Measurements from ENCODE around the gene TRPM3. TPM values are rescaled to one million over a fixed set of nuclear protein-coding genes. Genes with fewer than 3 reads are reported as not detected.

The TRPM3 gene
- total RNA-seq, 3 donors from 2014 or later (not counting 1 experiment from before 2014, with no cell fraction given): not detected

DNA sequence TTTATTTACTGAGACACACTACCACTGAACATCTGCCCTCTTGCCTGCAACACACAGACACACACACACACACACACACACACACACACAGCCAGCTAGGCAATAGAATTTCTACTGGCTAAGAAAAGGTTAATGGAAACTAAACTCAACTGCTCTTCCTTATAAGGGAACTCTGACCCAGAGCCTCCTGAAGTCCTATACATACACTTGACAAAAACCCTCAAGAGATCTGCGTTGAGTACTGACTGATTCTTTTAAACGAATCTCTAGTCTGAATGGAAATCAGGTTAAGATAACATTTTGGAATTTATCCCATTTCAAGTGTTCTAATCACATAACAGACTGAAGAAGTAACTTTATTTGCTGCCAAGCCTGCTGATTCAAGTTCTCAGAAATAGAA lies 25.9 kb upstream of the TRPM3 start:
- no peak overlapping the region for H3K27ac ChIP-seq (ENCODE audit: low read length)
- DNase-seq (no peak), ATAC-seq (no peak)
- intact Hi-C loops (cut with micrococcal nuclease): no loop called here
- 77% methylated on average over 2 of the region's 2 CpGs for WGBS (ENCODE audit: insufficient coverage)
- Mint-ChIP-seq H3K36me3 (no peaks in the 10 kb centered on the region), H3K27ac (no peak overlapping the region), H3K4me3 (no peak overlapping the region), H3K4me1 (peaks cover 0 to 4% of the 10 kb centered on the region in 2 donors), H3K9me3 (peaks cover 6 to 12% of the 10 kb centered on the region in 2 donors), H3K27me3 (ENCODE audit: low read depth in 2 of 2) (no peaks in the 10 kb centered on the region)
- no peaks in the 10 kb centered on the region for H3K27me3 ChIP-seq (ENCODE audit: control insufficient read depth, insufficient read depth, low read length)
- no peaks in the 10 kb centered on the region for H3K4me1 ChIP-seq (ENCODE audit: control insufficient read depth, insufficient read depth, low read length)
- TF ChIP-seq, protein P1, sequence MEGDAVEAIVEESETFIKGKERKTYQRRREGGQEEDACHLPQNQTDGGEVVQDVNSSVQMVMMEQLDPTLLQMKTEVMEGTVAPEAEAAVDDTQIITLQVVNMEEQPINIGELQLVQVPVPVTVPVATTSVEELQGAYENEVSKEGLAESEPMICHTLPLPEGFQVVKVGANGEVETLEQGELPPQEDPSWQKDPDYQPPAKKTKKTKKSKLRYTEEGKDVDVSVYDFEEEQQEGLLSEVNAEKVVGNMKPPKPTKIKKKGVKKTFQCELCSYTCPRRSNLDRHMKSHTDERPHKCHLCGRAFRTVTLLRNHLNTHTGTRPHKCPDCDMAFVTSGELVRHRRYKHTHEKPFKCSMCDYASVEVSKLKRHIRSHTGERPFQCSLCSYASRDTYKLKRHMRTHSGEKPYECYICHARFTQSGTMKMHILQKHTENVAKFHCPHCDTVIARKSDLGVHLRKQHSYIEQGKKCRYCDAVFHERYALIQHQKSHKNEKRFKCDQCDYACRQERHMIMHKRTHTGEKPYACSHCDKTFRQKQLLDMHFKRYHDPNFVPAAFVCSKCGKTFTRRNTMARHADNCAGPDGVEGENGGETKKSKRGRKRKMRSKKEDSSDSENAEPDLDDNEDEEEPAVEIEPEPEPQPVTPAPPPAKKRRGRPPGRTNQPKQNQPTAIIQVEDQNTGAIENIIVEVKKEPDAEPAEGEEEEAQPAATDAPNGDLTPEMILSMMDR (IDR thresholded peaks at IDR 0.05): no peak
- H3K4me3 ChIP-seq (ENCODE audit: low read length): no peak overlapping the region
- H3K36me3 ChIP-seq (ENCODE audit: control insufficient read depth, insufficient read depth, low read length): no peaks in the 10 kb centered on the region
- no peaks in the 10 kb centered on the region for H3K9me3 ChIP-seq (ENCODE audit: control insufficient read depth, insufficient read depth, low read length)

DNA sequence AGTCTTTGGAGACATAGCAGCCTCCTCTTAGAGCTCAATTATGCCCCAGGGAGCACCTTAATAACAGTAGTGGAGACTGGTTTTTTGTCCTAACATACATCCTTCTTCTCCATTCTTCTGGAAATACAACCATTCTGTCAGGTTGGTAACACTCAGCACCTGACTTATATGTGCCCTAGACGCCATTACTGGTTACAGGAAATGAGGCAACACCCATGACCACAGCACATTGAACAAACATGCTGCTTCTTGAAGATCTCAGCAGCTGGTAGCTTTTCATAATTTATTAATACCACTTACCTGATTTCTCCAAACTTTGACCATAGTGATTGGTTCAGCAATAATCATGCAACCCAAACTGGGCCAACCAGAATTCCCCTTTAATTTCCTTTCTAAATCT lies 25.1 kb upstream of the TRPM3 start:
- Histone ChIP-seq H3K4me1 (ENCODE audit: control insufficient read depth, insufficient read depth, low read length) (no peaks in the 10 kb centered on the region), H3K4me3 (ENCODE audit: low read length) (no peak overlapping the region), H3K36me3 (ENCODE audit: control insufficient read depth, insufficient read depth, low read length) (no peaks in the 10 kb centered on the region), H3K27me3 (ENCODE audit: control insufficient read depth, insufficient read depth, low read length) (no peaks in the 10 kb centered on the region), H3K27ac (ENCODE audit: low read length) (no peak overlapping the region), H3K9me3 (ENCODE audit: control insufficient read depth, insufficient read depth, low read length) (no peaks in the 10 kb centered on the region)
- H3K4me1 Mint-ChIP-seq: peaks cover 0 to 4% of the 10 kb centered on the region in 2 donors
- intact Hi-C loops (cut with micrococcal nuclease): no loop called here
- H3K27ac Mint-ChIP-seq: no peak overlapping the region
- WGBS (ENCODE audit: insufficient coverage): 4% methylated on average over 1 of the region's 1 CpG
- ATAC-seq (no peak), DNase-seq (no peak)
- H3K36me3 Mint-ChIP-seq: no peaks in the 10 kb centered on the region
- H3K9me3 Mint-ChIP-seq: peaks cover 6 to 12% of the 10 kb centered on the region in 2 donors
- TF ChIP-seq, protein P1 (IDR thresholded peaks at IDR 0.05): no peak
- H3K27me3 Mint-ChIP-seq (ENCODE audit: low read depth in 2 of 2): no peaks in the 10 kb centered on the region
- H3K4me3 Mint-ChIP-seq: no peak overlapping the region

DNA sequence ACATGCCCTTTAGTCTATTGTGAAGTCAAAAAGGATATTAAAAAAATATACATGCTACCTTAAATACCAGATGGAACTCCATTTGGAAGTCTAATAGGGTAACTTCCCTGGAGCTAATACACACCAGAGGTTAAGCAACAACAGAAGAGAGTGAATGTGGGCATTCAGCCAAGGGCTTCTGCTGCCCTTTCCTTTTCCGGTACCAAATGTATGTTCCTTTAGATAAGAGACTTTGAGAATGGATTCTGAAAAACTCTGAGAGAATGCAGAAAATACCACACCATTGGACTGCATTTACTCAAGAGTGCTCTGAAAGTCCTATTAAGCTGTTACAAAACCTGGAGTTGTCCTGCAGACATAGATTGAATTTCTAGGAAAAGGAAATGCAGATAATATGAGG lies 23.8 kb upstream of the TRPM3 start:
- no peaks in the 10 kb centered on the region for H3K4me1 ChIP-seq (ENCODE audit: control insufficient read depth, insufficient read depth, low read length)
- H3K27me3 Mint-ChIP-seq (ENCODE audit: low read depth in 2 of 2): no peaks in the 10 kb centered on the region
- no peaks in the 10 kb centered on the region for H3K36me3 Mint-ChIP-seq
- DNase-seq: no peak
- H3K4me3 ChIP-seq (ENCODE audit: low read length): no peak overlapping the region
- H3K4me3 Mint-ChIP-seq: no peak overlapping the region
- no peak for ATAC-seq
- no peaks in the 10 kb centered on the region for H3K9me3 ChIP-seq (ENCODE audit: control insufficient read depth, insufficient read depth, low read length)
- H3K27ac Mint-ChIP-seq: no peak overlapping the region
- no peak overlapping the region for H3K27ac ChIP-seq (ENCODE audit: low read length)
- no peaks in the 10 kb centered on the region for H3K27me3 ChIP-seq (ENCODE audit: control insufficient read depth, insufficient read depth, low read length)
- TF ChIP-seq, protein P1 (IDR thresholded peaks at IDR 0.05): no peak
- intact Hi-C loops (cut with micrococcal nuclease): no loop called here
- WGBS (ENCODE audit: insufficient coverage): no CpG with 5 or more reads among the region's 1 CpG
- H3K4me1 Mint-ChIP-seq: peaks cover 0 to 4% of the 10 kb centered on the region in 2 donors
- H3K36me3 ChIP-seq (ENCODE audit: control insufficient read depth, insufficient read depth, low read length): no peaks in the 10 kb centered on the region
- H3K9me3 Mint-ChIP-seq: peaks cover 6 to 12% of the 10 kb centered on the region in 2 donors

DNA sequence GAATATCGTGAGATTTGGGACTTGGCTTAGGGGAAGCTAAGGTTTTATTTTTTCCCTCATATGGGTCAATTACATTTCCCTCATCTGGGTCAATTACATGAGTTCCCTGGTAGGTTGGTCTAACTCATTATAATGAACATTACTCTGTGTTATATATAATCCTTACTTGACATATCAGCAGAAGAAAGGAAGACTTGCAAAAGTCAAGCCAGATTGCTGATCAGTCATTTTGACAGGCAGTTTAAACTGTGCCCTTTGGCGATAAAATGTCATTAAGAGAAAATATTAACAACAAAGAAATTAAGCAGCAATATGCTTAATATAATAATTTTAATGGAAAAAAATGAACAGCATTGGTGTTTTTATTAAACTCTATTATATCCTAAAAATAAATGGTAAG lies 23.1 kb upstream of the TRPM3 start:
- H3K4me3 ChIP-seq (ENCODE audit: low read length): no peak overlapping the region
- no peaks in the 10 kb centered on the region for H3K36me3 ChIP-seq (ENCODE audit: control insufficient read depth, insufficient read depth, low read length)
- intact Hi-C loops (cut with micrococcal nuclease): no loop called here
- H3K4me1 Mint-ChIP-seq: peaks cover 0 to 4% of the 10 kb centered on the region in 2 donors
- H3K9me3 Mint-ChIP-seq: peaks cover 6 to 12% of the 10 kb centered on the region in 2 donors
- ATAC-seq (no peak), DNase-seq (no peak)
- no peaks in the 10 kb centered on the region for H3K4me1 ChIP-seq (ENCODE audit: control insufficient read depth, insufficient read depth, low read length)
- H3K27ac ChIP-seq (ENCODE audit: low read length): no peak overlapping the region
- H3K27me3 ChIP-seq (ENCODE audit: control insufficient read depth, insufficient read depth, low read length): no peaks in the 10 kb centered on the region
- H3K4me3 Mint-ChIP-seq: no peak overlapping the region
- TF ChIP-seq, protein P1 (IDR thresholded peaks at IDR 0.05): no peak
- WGBS (ENCODE audit: insufficient coverage): no CpG with 5 or more reads among the region's 2 CpGs
- no peak overlapping the region for H3K27ac Mint-ChIP-seq
- no peaks in the 10 kb centered on the region for H3K36me3 Mint-ChIP-seq
- no peaks in the 10 kb centered on the region for H3K27me3 Mint-ChIP-seq (ENCODE audit: low read depth in 2 of 2)
- H3K9me3 ChIP-seq (ENCODE audit: control insufficient read depth, insufficient read depth, low read length): no peaks in the 10 kb centered on the region
